Keratinocyte (primary cell): ENCODE measurements around the gene CYP39A1.

Experiments
- EZH2 ChIP-seq: IDR thresholded peaks from one replicate; pipeline ENCODE4 v1.6.1; 2012; ENCODE audit warnings: inconsistent platforms, mild to moderate bottlenecking, low read length, moderate library complexity
- TF ChIP-seq, protein P1 (sequence below), 3 experiments: IDR thresholded peaks in 1 of 3; conservative IDR thresholded peaks in 1 of 3; optimal IDR thresholded peaks in 1 of 3; 2 replicates in 2 of 3; 3 replicates in 1 of 3; pipeline versions ENCODE3 to v1.5.1; 2011; ENCODE audit warnings: low read length in 3 of 3, mild to moderate bottlenecking in 3 of 3, moderate library complexity in 2 of 3, control low read depth in 1 of 3, inconsistent platforms in 1 of 3; ENCODE audit not compliant: insufficient read depth in 2 of 3; ENCODE audit errors: extremely low read depth in 1 of 3

DNA sequence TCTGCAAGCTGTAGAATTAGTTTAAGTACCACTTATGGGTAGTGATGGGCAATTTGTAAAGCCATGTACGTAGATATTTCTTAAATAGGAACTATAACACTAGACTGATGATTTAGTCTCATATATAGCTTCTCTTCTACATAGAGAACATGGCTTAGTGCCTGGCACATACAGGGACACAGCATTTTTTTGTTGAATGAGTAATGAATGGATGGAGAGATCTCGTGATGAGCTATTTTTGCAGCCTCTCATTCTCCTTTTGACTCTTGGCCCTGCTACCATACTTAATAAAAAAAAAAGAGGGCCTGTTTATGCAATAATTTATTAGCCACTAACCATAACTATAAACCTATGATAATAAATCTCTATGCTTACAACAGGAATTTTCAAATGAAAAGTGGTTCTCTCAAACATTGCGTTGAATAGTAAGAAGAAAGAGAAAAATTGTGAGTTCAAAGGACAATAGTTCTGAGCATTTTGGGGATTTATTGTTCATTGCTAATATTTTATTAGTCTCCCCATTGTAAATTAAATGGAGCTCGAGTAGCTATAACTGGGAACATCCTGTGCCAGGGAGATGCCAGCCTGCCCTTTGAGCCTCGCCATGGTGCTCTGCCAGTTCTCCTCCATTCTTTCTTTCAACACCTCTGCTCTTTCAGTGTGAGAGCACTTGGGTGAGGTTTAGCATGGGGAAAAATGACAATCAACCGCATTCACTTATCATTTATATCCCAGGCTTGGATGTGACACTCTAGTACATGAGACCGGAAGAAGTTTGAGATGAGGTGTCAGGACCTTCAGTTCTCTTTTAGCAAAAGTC lies 146.7 kb downstream of the CYP39A1 start:
- TF ChIP-seq, protein P1, sequence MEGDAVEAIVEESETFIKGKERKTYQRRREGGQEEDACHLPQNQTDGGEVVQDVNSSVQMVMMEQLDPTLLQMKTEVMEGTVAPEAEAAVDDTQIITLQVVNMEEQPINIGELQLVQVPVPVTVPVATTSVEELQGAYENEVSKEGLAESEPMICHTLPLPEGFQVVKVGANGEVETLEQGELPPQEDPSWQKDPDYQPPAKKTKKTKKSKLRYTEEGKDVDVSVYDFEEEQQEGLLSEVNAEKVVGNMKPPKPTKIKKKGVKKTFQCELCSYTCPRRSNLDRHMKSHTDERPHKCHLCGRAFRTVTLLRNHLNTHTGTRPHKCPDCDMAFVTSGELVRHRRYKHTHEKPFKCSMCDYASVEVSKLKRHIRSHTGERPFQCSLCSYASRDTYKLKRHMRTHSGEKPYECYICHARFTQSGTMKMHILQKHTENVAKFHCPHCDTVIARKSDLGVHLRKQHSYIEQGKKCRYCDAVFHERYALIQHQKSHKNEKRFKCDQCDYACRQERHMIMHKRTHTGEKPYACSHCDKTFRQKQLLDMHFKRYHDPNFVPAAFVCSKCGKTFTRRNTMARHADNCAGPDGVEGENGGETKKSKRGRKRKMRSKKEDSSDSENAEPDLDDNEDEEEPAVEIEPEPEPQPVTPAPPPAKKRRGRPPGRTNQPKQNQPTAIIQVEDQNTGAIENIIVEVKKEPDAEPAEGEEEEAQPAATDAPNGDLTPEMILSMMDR (optimal IDR thresholded peaks at IDR 0.05 in 1 of 3, IDR thresholded peaks at IDR 0.05 in 1 of 3, conservative IDR thresholded peaks at IDR 0.05 in 1 of 3; ENCODE audit: extremely low read depth in 1 of 3, insufficient read depth in 2 of 3, low read length in 3 of 3), result no peak
- TF ChIP-seq EZH2, result no peak
